Measurements from ENCODE around the gene PTX4. TPM values are rescaled to one million over a fixed set of nuclear protein-coding genes. Genes with fewer than 3 reads are reported as not detected.

The PTX4 gene
- total RNA-seq, 1 experiment from 2014 or later = not detected

- no peak overlapping the region for H3K4me3 ChIP-seq (ENCODE audit: low read length)
- H3K27ac ChIP-seq (ENCODE audit: low read length) = no peak overlapping the region
- no peak overlapping the region for H2AFZ ChIP-seq (ENCODE audit: low read length)
- H3K9ac ChIP-seq (ENCODE audit: low read length) = no peak overlapping the region
- no peaks in the 10 kb centered on the region for H3K36me3 ChIP-seq (ENCODE audit: insufficient read depth, low read length)
- no peak for DNase-seq
- H3K27me3 ChIP-seq (ENCODE audit: low read length) = no peaks in the 10 kb centered on the region
- H4K20me1 ChIP-seq (ENCODE audit: insufficient read depth, low read depth, low read length) = no peaks in the 10 kb centered on the region
- H3K4me2 ChIP-seq (ENCODE audit: low read depth, low read length, poor library complexity, severe bottlenecking) = no peak overlapping the region
- H3K79me2 ChIP-seq (ENCODE audit: low read length) = no peaks in the 10 kb centered on the region
- no peaks in the 10 kb centered on the region for H3K9me2 ChIP-seq (replicated peaks; ENCODE audit: insufficient read depth, low read length)
- H3K9me3 ChIP-seq (ENCODE audit: low read length) = no peaks in the 10 kb centered on the region
- no peaks in the 10 kb centered on the region for H3K4me1 ChIP-seq (ENCODE audit: low read length)
Observed at GRCh38 chr16:1457489-1458245, 31.1 kb downstream of the PTX4 start.

GRCh38 chr16:1456951-1457350, 31.8 kb downstream of the PTX4 start:
- H3K9ac ChIP-seq (ENCODE audit: low read length) = no peak overlapping the region
- H3K36me3 ChIP-seq (ENCODE audit: insufficient read depth, low read length) = no peaks in the 10 kb centered on the region
- no peaks in the 10 kb centered on the region for H3K79me2 ChIP-seq (ENCODE audit: low read length)
- DNase-seq = no peak
- no peaks in the 10 kb centered on the region for H3K9me3 ChIP-seq (ENCODE audit: low read length)
- no peaks in the 10 kb centered on the region for H3K4me1 ChIP-seq (ENCODE audit: low read length)
- H3K27ac ChIP-seq (ENCODE audit: low read length) = no peak overlapping the region
- no peaks in the 10 kb centered on the region for H4K20me1 ChIP-seq (ENCODE audit: insufficient read depth, low read depth, low read length)
- no peak overlapping the region for H2AFZ ChIP-seq (ENCODE audit: low read length)
- H3K27me3 ChIP-seq (ENCODE audit: low read length) = no peaks in the 10 kb centered on the region
- H3K4me2 ChIP-seq (ENCODE audit: low read depth, low read length, poor library complexity, severe bottlenecking) = no peak overlapping the region
- no peak overlapping the region for H3K4me3 ChIP-seq (ENCODE audit: low read length)
- H3K9me2 ChIP-seq (replicated peaks; ENCODE audit: insufficient read depth, low read length) = no peaks in the 10 kb centered on the region

GRCh38 chr16:1455190-1456171, 33.3 kb downstream of the PTX4 start:
- no peaks in the 10 kb centered on the region for H3K79me2 ChIP-seq (ENCODE audit: low read length)
- H3K4me2 ChIP-seq (ENCODE audit: low read depth, low read length, poor library complexity, severe bottlenecking) = no peak overlapping the region
- DNase-seq = no peak
- no peak overlapping the region for H3K9ac ChIP-seq (ENCODE audit: low read length)
- no peaks in the 10 kb centered on the region for H3K9me3 ChIP-seq (ENCODE audit: low read length)
- no peak overlapping the region for H3K4me3 ChIP-seq (ENCODE audit: low read length)
- no peaks in the 10 kb centered on the region for H3K4me1 ChIP-seq (ENCODE audit: low read length)
- H3K36me3 ChIP-seq (ENCODE audit: insufficient read depth, low read length) = no peaks in the 10 kb centered on the region
- no peaks in the 10 kb centered on the region for H3K27me3 ChIP-seq (ENCODE audit: low read length)
- no peaks in the 10 kb centered on the region for H4K20me1 ChIP-seq (ENCODE audit: insufficient read depth, low read depth, low read length)
- no peaks in the 10 kb centered on the region for H3K9me2 ChIP-seq (replicated peaks; ENCODE audit: insufficient read depth, low read length)
- H3K27ac ChIP-seq (ENCODE audit: low read length) = no peak overlapping the region
- H2AFZ ChIP-seq (ENCODE audit: low read length) = no peak overlapping the region

GRCh38 chr16:1454561-1454960, 34.2 kb downstream of the PTX4 start:
- Histone ChIP-seq H3K9me3 (ENCODE audit: low read length) (no peaks in the 10 kb centered on the region), H3K9me2 (replicated peaks; ENCODE audit: insufficient read depth, low read length) (no peaks in the 10 kb centered on the region), H3K36me3 (ENCODE audit: insufficient read depth, low read length) (no peaks in the 10 kb centered on the region), H3K9ac (ENCODE audit: low read length) (no peak overlapping the region), H3K4me3 (ENCODE audit: low read length) (no peak overlapping the region), H2AFZ (ENCODE audit: low read length) (no peak overlapping the region), H3K4me2 (ENCODE audit: low read depth, low read length, poor library complexity, severe bottlenecking) (no peak overlapping the region), H3K79me2 (ENCODE audit: low read length) (no peaks in the 10 kb centered on the region), H3K27me3 (ENCODE audit: low read length) (no peaks in the 10 kb centered on the region), H3K4me1 (ENCODE audit: low read length) (no peaks in the 10 kb centered on the region), H4K20me1 (ENCODE audit: insufficient read depth, low read depth, low read length) (no peaks in the 10 kb centered on the region), H3K27ac (ENCODE audit: low read length) (no peak overlapping the region)
- no peak for DNase-seq

GRCh38 chr16:1453316-1453715, 35.4 kb downstream of the PTX4 start:
- no peaks in the 10 kb centered on the region for H3K27me3 ChIP-seq (ENCODE audit: low read length)
- no peaks in the 10 kb centered on the region for H4K20me1 ChIP-seq (ENCODE audit: insufficient read depth, low read depth, low read length)
- H3K9me2 ChIP-seq (replicated peaks; ENCODE audit: insufficient read depth, low read length) = no peaks in the 10 kb centered on the region
- H3K4me3 ChIP-seq (ENCODE audit: low read length) = no peak overlapping the region
- no peak overlapping the region for H3K27ac ChIP-seq (ENCODE audit: low read length)
- H3K9me3 ChIP-seq (ENCODE audit: low read length) = no peaks in the 10 kb centered on the region
- H3K4me2 ChIP-seq (ENCODE audit: low read depth, low read length, poor library complexity, severe bottlenecking) = no peak overlapping the region
- H2AFZ ChIP-seq (ENCODE audit: low read length) = no peak overlapping the region
- no peak overlapping the region for H3K9ac ChIP-seq (ENCODE audit: low read length)
- no peaks in the 10 kb centered on the region for H3K79me2 ChIP-seq (ENCODE audit: low read length)
- DNase-seq = no peak
- no peaks in the 10 kb centered on the region for H3K36me3 ChIP-seq (ENCODE audit: insufficient read depth, low read length)
- H3K4me1 ChIP-seq (ENCODE audit: low read length) = no peaks in the 10 kb centered on the region

- H3K79me2 ChIP-seq (ENCODE audit: low read length) = no peaks in the 10 kb centered on the region
Observed at GRCh38 chr16:1452530-1452929, 36.2 kb downstream of the PTX4 start.

GRCh38 chr16:1451702-1452392, 36.9 kb downstream of the PTX4 start:
- Histone ChIP-seq H3K4me2 (ENCODE audit: low read depth, low read length, poor library complexity, severe bottlenecking) (no peak overlapping the region), H3K4me3 (ENCODE audit: low read length) (no peak overlapping the region), H3K9ac (ENCODE audit: low read length) (no peak overlapping the region), H3K27me3 (ENCODE audit: low read length) (no peaks in the 10 kb centered on the region), H3K9me2 (replicated peaks; ENCODE audit: insufficient read depth, low read length) (no peaks in the 10 kb centered on the region), H3K27ac (ENCODE audit: low read length) (no peak overlapping the region), H3K36me3 (ENCODE audit: insufficient read depth, low read length) (no peaks in the 10 kb centered on the region), H3K9me3 (ENCODE audit: low read length) (no peaks in the 10 kb centered on the region), H2AFZ (ENCODE audit: low read length) (no peak overlapping the region), H3K79me2 (ENCODE audit: low read length) (no peaks in the 10 kb centered on the region), H4K20me1 (ENCODE audit: insufficient read depth, low read depth, low read length) (no peaks in the 10 kb centered on the region), H3K4me1 (ENCODE audit: low read length) (no peaks in the 10 kb centered on the region)
- no peak for DNase-seq

More at GRCh38 chr16:1452530-1452929, 36.2 kb downstream of the PTX4 start:
- Histone ChIP-seq H3K4me3 (ENCODE audit: low read length) (no peak overlapping the region), H3K27ac (ENCODE audit: low read length) (no peak overlapping the region), H3K9me2 (replicated peaks; ENCODE audit: insufficient read depth, low read length) (no peaks in the 10 kb centered on the region), H3K4me2 (ENCODE audit: low read depth, low read length, poor library complexity, severe bottlenecking) (no peak overlapping the region), H4K20me1 (ENCODE audit: insufficient read depth, low read depth, low read length) (no peaks in the 10 kb centered on the region), H3K27me3 (ENCODE audit: low read length) (no peaks in the 10 kb centered on the region), H3K9ac (ENCODE audit: low read length) (no peak overlapping the region), H3K36me3 (ENCODE audit: insufficient read depth, low read length) (no peaks in the 10 kb centered on the region), H3K4me1 (ENCODE audit: low read length) (no peaks in the 10 kb centered on the region), H3K9me3 (ENCODE audit: low read length) (no peaks in the 10 kb centered on the region), H2AFZ (ENCODE audit: low read length) (no peak overlapping the region)
- no peak for DNase-seq

- no peak overlapping the region for H3K9ac ChIP-seq (ENCODE audit: low read length)
Observed at GRCh38 chr16:1450841-1451240, 37.9 kb downstream of the PTX4 start.

More at GRCh38 chr16:1450841-1451240, 37.9 kb downstream of the PTX4 start:
- no peaks in the 10 kb centered on the region for H3K79me2 ChIP-seq (ENCODE audit: low read length)
- no peaks in the 10 kb centered on the region for H3K36me3 ChIP-seq (ENCODE audit: insufficient read depth, low read length)
- no peaks in the 10 kb centered on the region for H3K9me3 ChIP-seq (ENCODE audit: low read length)
- H3K9me2 ChIP-seq (replicated peaks; ENCODE audit: insufficient read depth, low read length) = no peaks in the 10 kb centered on the region
- DNase-seq = no peak
- H3K4me2 ChIP-seq (ENCODE audit: low read depth, low read length, poor library complexity, severe bottlenecking) = no peak overlapping the region
- H4K20me1 ChIP-seq (ENCODE audit: insufficient read depth, low read depth, low read length) = no peaks in the 10 kb centered on the region
- H3K27ac ChIP-seq (ENCODE audit: low read length) = no peak overlapping the region
- no peak overlapping the region for H3K4me3 ChIP-seq (ENCODE audit: low read length)
- H2AFZ ChIP-seq (ENCODE audit: low read length) = no peak overlapping the region
- H3K27me3 ChIP-seq (ENCODE audit: low read length) = no peaks in the 10 kb centered on the region
- H3K4me1 ChIP-seq (ENCODE audit: low read length) = no peaks in the 10 kb centered on the region
